Psoas muscle (tissue), 8 donors: Measurements from ENCODE around the gene TUT1. TPM values are rescaled to one million over a fixed set of nuclear protein-coding genes. Genes with fewer than 3 reads are reported as not detected.

Experiments used
- ATAC-seq, 4 donors: fragments of 200-7000 bp; cut with Tn5 transposase; one replicate each; pipeline ENCODE4 v1.9.1; 2020; ENCODE audit warnings: moderate library complexity in 3 of 4, mild to moderate bottlenecking in 2 of 4
- DNase-seq, 2 donors: peaks; one replicate each; pipeline ENCODE4 v3.0.0-alpha.2; 2020
- H3K27ac ChIP-seq: fragments of 200-600 bp; one replicate; pipeline ENCODE4 v1.8.0; 2022
- H3K27me3 ChIP-seq, 3 donors: fragments of 200-600 bp in 1 of 3; one replicate each; pipeline versions ENCODE4 v1.6.1 to v1.8.0; 2013 to 2022; ENCODE audit warnings: low read length in 2 of 3, mild to moderate bottlenecking in 2 of 3, moderate library complexity in 1 of 3; ENCODE audit not compliant: insufficient read depth in 3 of 3
- H3K36me3 ChIP-seq, 2 donors: fragments of 200-600 bp in 1 of 2; one replicate each; pipeline versions ENCODE4 v1.6.1 to v1.8.0; 2013 to 2022; ENCODE audit warnings: low read depth in 1 of 2, mild to moderate bottlenecking in 1 of 2, moderate library complexity in 1 of 2; ENCODE audit not compliant: insufficient read depth in 1 of 2
- H3K4me1 ChIP-seq: fragments of 200-600 bp; one replicate; pipeline ENCODE4 v1.8.0; 2022
- H3K4me3 ChIP-seq: fragments of 200-600 bp; one replicate; pipeline ENCODE4 v1.8.0; 2022; ENCODE audit warnings: mild to moderate bottlenecking
- H3K9me3 ChIP-seq: fragments of 200-600 bp; one replicate; pipeline ENCODE4 v1.8.0; 2022
- WGBS, 3 donors: extraction: QIAGEN DNeasy Blood & Tissue Kit; methylation state at CpG; one replicate each; pipeline versions ENCODE4 v1.1.6 to v1.1.7; 2013; 5-methylcytosine and 5-hydroxymethylcytosine counted together
- intact Hi-C, 2 donors: fragments of 100-400 bp; cut with DNase I; formaldehyde crosslinking; loops; one replicate each; pipeline versions ENCODE4 v1.11.0 to v1.14.2; 2022
- polyA plus RNA-seq, 3 donors: library from polyadenylated mRNA; stranded (reverse); fragments of 200-250 nt; gene quantifications; one replicate each; pipeline ENCODE4 v1.2.3, GENCODE V29; 2013
- total RNA-seq, 4 donors: library from RNA; stranded (reverse); fragmentation: NEBNext Ultra II Directional in 2 of 4; extraction: Animal tissue kit (Norgen Biotek cat#: 25700) in 2 of 4; gene quantifications; one replicate each; pipeline versions ENCODE4 v1.2.1 to v1.2.4, GENCODE V29; 2021 to 2023
- TF ChIP-seq, protein P1 (sequence below): fragments of 200-600 bp; IDR thresholded peaks from one replicate; pipeline ENCODE4 v1.8.0; 2022; ENCODE audit warnings: antibody characterized with exemption
- donor health status: healthy with polysubstance abuse.
- donor health status: DM: no; HTN: no; CAD: no; lungs with moderate emphysema.
- donor health status: Bipolar disorder and iron deficiency.
- donor health status: healthy.
- donor health status: DM: yes; HTN: yes; CAD: no.
- donor health status: DM: no; HTN: no; CAD: no.
- donor health status: DM: no; HTN: no; CAD: no.
- donor health status: DM: yes; HTN: yes; CAD: no.

Gene TUT1
- total and polyA plus RNA-seq, 7 donors: 12.1 to 23.7 (median 15.5) TPM

GRCh38 chr11:62559204-62559603 lies 32.1 kb downstream of the TUT1 start:
- Histone ChIP-seq H3K36me3 (peaks cover 5 to 62% of the 10 kb centered on the region in 2 donors), H3K27ac (peak overlapping the region; percentile 99), H3K4me3 (no peak overlapping the region), H3K4me1 (peaks cover 56% of the 10 kb centered on the region), H3K27me3 (no peaks in the 10 kb centered on the region), H3K9me3 (no peaks in the 10 kb centered on the region)
- ATAC-seq (no peak), DNase-seq (peak in 1 of 2 donors; percentile 12)
- intact Hi-C loops: loop anchor here in 1 of 2 donors (5.0 kb wide), 1 partner anchor 62 kb away; no protein-coding TSS in a partner anchor
- 60 to 79% (median 66%) methylated on average over 8 of the region's 8 CpGs for WGBS, 3 donors
- TF ChIP-seq, protein P1, sequence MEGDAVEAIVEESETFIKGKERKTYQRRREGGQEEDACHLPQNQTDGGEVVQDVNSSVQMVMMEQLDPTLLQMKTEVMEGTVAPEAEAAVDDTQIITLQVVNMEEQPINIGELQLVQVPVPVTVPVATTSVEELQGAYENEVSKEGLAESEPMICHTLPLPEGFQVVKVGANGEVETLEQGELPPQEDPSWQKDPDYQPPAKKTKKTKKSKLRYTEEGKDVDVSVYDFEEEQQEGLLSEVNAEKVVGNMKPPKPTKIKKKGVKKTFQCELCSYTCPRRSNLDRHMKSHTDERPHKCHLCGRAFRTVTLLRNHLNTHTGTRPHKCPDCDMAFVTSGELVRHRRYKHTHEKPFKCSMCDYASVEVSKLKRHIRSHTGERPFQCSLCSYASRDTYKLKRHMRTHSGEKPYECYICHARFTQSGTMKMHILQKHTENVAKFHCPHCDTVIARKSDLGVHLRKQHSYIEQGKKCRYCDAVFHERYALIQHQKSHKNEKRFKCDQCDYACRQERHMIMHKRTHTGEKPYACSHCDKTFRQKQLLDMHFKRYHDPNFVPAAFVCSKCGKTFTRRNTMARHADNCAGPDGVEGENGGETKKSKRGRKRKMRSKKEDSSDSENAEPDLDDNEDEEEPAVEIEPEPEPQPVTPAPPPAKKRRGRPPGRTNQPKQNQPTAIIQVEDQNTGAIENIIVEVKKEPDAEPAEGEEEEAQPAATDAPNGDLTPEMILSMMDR: no peak

DNA sequence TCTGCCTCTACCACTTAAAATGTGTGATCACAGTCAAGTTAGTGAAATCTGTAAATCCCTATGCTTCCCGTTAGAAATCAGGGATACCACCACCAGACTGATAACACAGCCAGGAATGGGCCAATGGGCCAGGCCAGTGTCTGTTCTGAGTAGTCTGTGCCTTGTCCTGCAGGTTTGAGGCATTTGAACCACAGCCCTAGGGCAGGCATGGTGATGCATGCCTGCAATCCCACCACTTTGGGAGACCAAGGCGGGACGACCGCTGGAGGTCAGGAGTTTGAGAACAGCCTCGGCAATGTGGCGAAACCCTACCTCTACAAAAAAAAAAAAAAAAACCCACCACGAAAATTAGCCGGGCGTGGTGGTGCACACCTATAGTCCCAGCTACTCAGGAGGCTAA lies 32.7 kb downstream of the TUT1 start:
- peak in 1 of 2 donors; percentile 35 for DNase-seq
- Histone ChIP-seq H3K36me3 (peaks cover 5 to 57% of the 10 kb centered on the region in 2 donors), H3K27me3 (no peaks in the 10 kb centered on the region), H3K4me3 (no peak overlapping the region), H3K4me1 (peaks cover 62% of the 10 kb centered on the region), H3K9me3 (no peaks in the 10 kb centered on the region), H3K27ac (peak overlapping the region; percentile 99)
- ATAC-seq: no peak
- WGBS, 3 donors: 82 to 85% (median 82%) methylated on average over 9 of the region's 9 CpGs
- TF ChIP-seq, protein P1: no peak
- intact Hi-C loops: loop anchor here in 1 of 2 donors (5.0 kb wide), 1 partner anchor 61 kb away; no protein-coding TSS in a partner anchor

DNA sequence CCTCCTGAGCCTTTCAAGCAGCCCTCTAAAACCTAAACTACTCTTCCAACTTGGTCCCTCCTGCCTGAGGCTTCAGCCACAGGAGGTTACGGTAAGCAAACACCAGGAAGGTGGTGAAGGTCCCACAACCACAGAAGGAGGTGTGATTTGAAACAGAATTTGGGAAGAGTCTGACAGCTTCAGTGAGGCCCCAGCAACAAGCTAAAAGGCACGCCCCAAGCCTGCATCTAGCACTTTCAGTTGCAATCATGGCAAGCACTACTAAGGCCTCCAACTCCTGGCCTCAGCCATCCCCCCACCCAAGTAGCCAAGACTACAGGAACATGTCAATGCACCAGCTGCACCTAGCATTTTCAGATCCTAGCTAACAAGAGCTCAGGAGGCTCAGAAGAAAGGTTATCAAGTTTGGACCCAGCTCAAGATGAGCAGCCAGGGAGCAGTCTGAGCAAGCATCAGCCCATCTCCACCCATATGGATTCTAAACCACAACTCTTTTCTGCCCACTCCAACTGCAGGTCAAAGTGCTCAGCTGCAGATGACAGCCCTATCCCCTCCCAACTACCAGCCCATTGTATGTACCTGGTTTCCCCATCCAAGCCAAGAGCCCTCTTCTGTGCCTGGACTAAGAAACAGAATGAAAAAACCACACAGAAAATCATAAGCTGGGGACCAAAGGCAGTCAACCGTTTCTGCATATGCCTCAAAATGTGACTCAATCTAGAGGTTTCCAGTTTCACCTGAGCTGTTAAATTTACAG lies 34.3 kb downstream of the TUT1 start:
- Histone ChIP-seq H3K27ac (peak overlapping the region; percentile 99), H3K9me3 (no peaks in the 10 kb centered on the region), H3K4me1 (peaks cover 72% of the 10 kb centered on the region), H3K4me3 (peak overlapping the region; percentile 41), H3K36me3 (peaks cover 3 to 40% of the 10 kb centered on the region in 2 donors), H3K27me3 (no peaks in the 10 kb centered on the region)
- TF ChIP-seq, protein P1: no peak
- WGBS, 3 donors: 44 to 51% (median 50%) methylated on average over 3 of the region's 3 CpGs
- ATAC-seq (no peak), DNase-seq (peak in 1 of 2 donors; percentile 33)
- intact Hi-C loops: loop anchor here in 1 of 2 donors (5.0 kb wide), 1 partner anchor 60 kb away; no protein-coding TSS in a partner anchor

DNA sequence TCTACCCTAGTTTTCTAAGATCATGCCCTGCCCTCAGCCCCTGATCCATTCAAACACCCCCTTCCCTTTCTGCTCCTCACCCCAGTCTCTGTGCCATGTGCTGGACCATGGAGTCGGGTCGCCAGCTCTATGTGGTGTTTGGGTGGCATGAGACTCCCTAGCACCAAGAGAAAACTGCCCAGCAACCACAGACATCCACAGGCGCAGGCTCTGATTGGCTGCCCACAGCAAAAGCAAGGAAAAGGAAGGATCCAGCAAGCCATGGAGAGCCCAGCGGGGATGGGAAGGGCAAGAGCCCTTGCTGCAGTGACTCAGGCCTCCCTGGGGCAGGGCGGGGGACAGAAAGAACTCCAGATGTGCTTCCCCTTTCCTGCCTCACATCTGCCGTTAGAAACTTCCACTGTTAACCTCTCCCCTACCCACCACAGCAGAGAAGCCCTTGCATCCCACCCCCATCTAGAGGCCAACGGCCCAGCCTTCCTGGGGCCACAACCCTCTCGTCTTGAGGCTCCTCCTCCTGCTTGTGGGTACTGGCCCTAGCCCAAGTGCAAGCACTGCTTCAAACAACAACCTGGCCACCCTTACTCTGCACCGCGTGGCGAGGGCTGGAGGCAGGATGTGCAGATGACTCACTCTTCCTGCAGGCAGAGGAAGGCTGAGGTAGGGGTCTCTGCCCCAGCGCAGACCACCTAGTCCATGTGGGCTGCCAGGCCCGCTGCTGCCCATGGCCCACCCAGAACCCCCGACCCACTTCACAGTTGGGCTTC lies 35.0 kb downstream of the TUT1 start:
- ATAC-seq: peak; percentile 50 to 60 (median 56)
- 13 to 20% (median 15%) methylated on average over 14 of the region's 14 CpGs for whole genome bisulfite sequencing, 3 donors
- Histone ChIP-seq H3K4me3 (peak overlapping the region; percentile 41), H3K9me3 (no peaks in the 10 kb centered on the region), H3K4me1 (peaks cover 72% of the 10 kb centered on the region), H3K36me3 (peaks cover 3 to 33% of the 10 kb centered on the region in 2 donors), H3K27me3 (no peaks in the 10 kb centered on the region), H3K27ac (peak overlapping the region; percentile 99)
- TF ChIP-seq, protein P1: no peak
- peak; percentile 94 to 96 for DNase-seq
- intact Hi-C loops: loop anchor here in 1 of 2 donors (5.0 kb wide), 1 partner anchor 59 kb away; no protein-coding TSS in a partner anchor
